ENCODE data around the gene GNG8. TPM values are rescaled to one million over a fixed set of nuclear protein-coding genes. Genes with fewer than 3 reads are reported as not detected.

The GNG8 gene
- total RNA-seq, 3 donors from 2014 or later, result 2.3 TPM; not detected in 2

GRCh38 chr19:46620267-46620666 lies 15.7 kb downstream of the GNG8 start:
- Histone ChIP-seq H3K4me3 (no peak overlapping the region), H3K4me1 (ENCODE audit: low read depth) (peaks cover 7% of the 10 kb centered on the region), H3K9me3 (no peaks in the 10 kb centered on the region), H3K36me3 (ENCODE audit: low read depth) (no peaks in the 10 kb centered on the region)
- no peak for TF ChIP-seq CTCF (IDR thresholded peaks at IDR 0.05)
- intact Hi-C loops (cut with DNase I, micrococcal nuclease), result no loop called here
- ATAC-seq (no peak), DNase-seq (no peak)

- Histone ChIP-seq H3K36me3 (ENCODE audit: low read depth) (no peaks in the 10 kb centered on the region), H3K9me3 (no peaks in the 10 kb centered on the region), H3K4me3 (no peak overlapping the region), H3K4me1 (ENCODE audit: low read depth) (peaks cover 7% of the 10 kb centered on the region)
- ATAC-seq, result peak; percentile 9
- TF ChIP-seq CTCF (IDR thresholded peaks at IDR 0.05), result no peak
- DNase-seq, result no peak
- intact Hi-C loops (cut with DNase I, micrococcal nuclease), result loop anchor here in 1 of 2 donors (5.0 kb wide), 1 partner anchor 44 kb away; the partner anchor contains the start of gene DACT3
Observed at GRCh38 chr19:46618670-46619231, 17.3 kb downstream of the GNG8 start.

GRCh38 chr19:46617601-46618000 lies 18.4 kb downstream of the GNG8 start:
- no peaks in the 10 kb centered on the region for H3K9me3 ChIP-seq
- intact Hi-C loops (cut with DNase I, micrococcal nuclease), result loop anchor here in 1 of 2 donors (5.0 kb wide), 1 partner anchor 45 kb away; the partner anchor contains the start of gene DACT3
- DNase-seq (no peak), ATAC-seq (no peak)
- TF ChIP-seq CTCF (IDR thresholded peaks at IDR 0.05), result no peak
- H3K4me1 ChIP-seq (ENCODE audit: low read depth), result peaks cover 7% of the 10 kb centered on the region
- no peak overlapping the region for H3K4me3 ChIP-seq
- no peaks in the 10 kb centered on the region for H3K36me3 ChIP-seq (ENCODE audit: low read depth)

- intact Hi-C loops (cut with DNase I, micrococcal nuclease), result loop anchor here in 1 of 2 donors (5.0 kb wide), 1 partner anchor 46 kb away; the partner anchor contains the start of gene DACT3
- ATAC-seq, result peak; percentile 70
- H3K9me3 ChIP-seq, result no peaks in the 10 kb centered on the region
- H3K36me3 ChIP-seq (ENCODE audit: low read depth), result no peaks in the 10 kb centered on the region
- peak; percentile 8 for TF ChIP-seq CTCF (IDR thresholded peaks at IDR 0.05)
- H3K4me3 ChIP-seq, result no peak overlapping the region
- peaks cover 7% of the 10 kb centered on the region for H3K4me1 ChIP-seq (ENCODE audit: low read depth)
- DNase-seq, result peak in 2 of 3 donors; percentile 65 to 79
Observed at GRCh38 chr19:46616631-46617322, 19.2 kb downstream of the GNG8 start.

GRCh38 chr19:46615966-46616365 lies 20.0 kb downstream of the GNG8 start:
- Histone ChIP-seq H3K9me3 (no peaks in the 10 kb centered on the region), H3K36me3 (ENCODE audit: low read depth) (no peaks in the 10 kb centered on the region), H3K4me1 (ENCODE audit: low read depth) (peaks cover 7% of the 10 kb centered on the region), H3K4me3 (no peak overlapping the region)
- intact Hi-C loops (cut with DNase I, micrococcal nuclease), result loop anchor here (2.0 to 5.0 kb wide), 2 partner anchors 45 to 46 kb away; partner anchors contain the start of gene DACT3 (in 2 of the 2)
- no peak for TF ChIP-seq CTCF (IDR thresholded peaks at IDR 0.05)
- ATAC-seq (no peak), DNase-seq (peak in 1 of 3 donors; percentile 7)

Measured in mucosa of descending colon (tissue), 3 donors.